HG03442 (cell line): Measurements from ENCODE around the gene SORCS3.

Source experiments
- ATAC-seq: cut with Tn5 transposase; IDR thresholded peaks from one replicate; pipeline ENCODE4 v1.9.1; 2021; ENCODE audit warnings: mild to moderate bottlenecking, moderate library complexity; ENCODE audit not compliant: unreplicated experiment

Gene SORCS3

GRCh38 chr10:105292236-105292635 lies 651.1 kb downstream of the SORCS3 start:
- no peak for ATAC-seq
